ENCODE data around the gene FBP2.

DNA sequence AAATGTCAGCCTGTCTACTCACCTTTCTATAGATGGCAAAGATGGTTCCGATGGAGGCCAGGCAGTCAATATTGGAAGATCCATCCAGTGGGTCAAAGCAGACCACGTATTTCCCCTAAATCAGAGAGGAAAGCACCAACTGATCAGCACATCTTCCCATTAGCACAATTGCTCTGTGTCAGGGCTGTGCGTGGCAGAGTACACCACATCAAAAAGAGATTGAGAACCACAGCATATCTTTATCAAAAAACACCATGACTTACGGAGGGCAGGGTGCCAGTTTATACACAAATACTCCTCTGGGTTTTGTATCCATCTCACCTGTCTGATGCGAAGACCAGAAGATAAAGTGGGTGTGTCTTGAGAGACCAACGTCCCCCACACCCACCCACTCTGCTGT lies 9.1 kb downstream of the FBP2 start:
- TF ChIP-seq, protein P1, sequence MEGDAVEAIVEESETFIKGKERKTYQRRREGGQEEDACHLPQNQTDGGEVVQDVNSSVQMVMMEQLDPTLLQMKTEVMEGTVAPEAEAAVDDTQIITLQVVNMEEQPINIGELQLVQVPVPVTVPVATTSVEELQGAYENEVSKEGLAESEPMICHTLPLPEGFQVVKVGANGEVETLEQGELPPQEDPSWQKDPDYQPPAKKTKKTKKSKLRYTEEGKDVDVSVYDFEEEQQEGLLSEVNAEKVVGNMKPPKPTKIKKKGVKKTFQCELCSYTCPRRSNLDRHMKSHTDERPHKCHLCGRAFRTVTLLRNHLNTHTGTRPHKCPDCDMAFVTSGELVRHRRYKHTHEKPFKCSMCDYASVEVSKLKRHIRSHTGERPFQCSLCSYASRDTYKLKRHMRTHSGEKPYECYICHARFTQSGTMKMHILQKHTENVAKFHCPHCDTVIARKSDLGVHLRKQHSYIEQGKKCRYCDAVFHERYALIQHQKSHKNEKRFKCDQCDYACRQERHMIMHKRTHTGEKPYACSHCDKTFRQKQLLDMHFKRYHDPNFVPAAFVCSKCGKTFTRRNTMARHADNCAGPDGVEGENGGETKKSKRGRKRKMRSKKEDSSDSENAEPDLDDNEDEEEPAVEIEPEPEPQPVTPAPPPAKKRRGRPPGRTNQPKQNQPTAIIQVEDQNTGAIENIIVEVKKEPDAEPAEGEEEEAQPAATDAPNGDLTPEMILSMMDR (IDR thresholded peaks at IDR 0.05), result no peak
- TF ChIP-seq POLR2A (IDR thresholded peaks at IDR 0.05), result no peak

Data from Peyer's patch (tissue), 4 donors.